ENCODE data around the gene MAPK6.

DNA sequence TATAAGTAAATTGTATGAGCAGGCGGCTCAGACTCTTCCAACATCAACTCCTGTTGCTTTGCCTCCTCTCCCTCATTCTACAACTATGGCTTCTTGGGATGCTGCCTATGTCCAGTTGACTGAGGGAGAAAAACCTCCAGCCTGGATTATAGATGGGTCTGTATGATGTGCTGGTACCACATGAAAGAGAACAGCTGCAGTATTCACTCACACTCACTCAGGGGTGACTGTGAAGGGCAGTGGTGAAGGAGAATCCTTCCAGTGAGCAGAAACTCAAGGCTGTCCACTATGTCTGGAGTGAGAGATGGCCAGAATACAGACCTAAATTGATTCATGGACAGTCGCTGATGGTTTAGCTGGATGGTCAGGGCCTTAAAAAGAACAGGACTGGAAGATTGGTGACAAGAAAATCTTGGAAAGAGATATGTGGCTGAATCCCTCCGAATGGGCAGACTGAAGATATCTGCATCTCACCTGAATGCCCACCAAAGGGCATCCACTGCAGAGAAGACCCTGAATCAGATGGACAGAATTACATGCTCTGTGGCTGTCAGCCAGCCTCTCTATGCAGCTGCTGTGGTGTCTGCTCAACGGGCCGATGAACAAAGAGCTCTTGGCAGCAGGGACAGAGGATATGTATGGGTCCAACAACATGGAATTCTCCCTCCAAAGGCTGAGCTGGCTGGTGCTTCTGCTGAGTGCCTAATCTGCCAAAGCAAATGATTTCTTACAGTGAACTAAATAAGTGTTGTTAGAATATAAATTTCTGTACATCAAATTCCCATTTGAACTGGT, 95.4 kb downstream of the MAPK6 start:
- TF ChIP-seq POLR2A (IDR thresholded peaks at IDR 0.05; ENCODE audit: low read depth, low read length) (no peak), POLR2AphosphoS5 (IDR thresholded peaks at IDR 0.05; ENCODE audit: low read depth, low read length) (no peak), POU2F2 (IDR thresholded peaks at IDR 0.05; ENCODE audit: low read depth, low read length) (no peak), TAF1 (IDR thresholded peaks at IDR 0.05; ENCODE audit: low read depth, low read length) (no peak), SPI1 (IDR thresholded peaks at IDR 0.05; ENCODE audit: low read depth, low read length) (no peak)
